Colonic mucosa (tissue), 4 donors: ENCODE results near the gene TARP.
A peak's percentile ranks its signal among the peaks of the same experiment; 100 is the strongest.

Experiments
- DNase-seq: peaks from one replicate; pipeline ENCODE4 v3.0.0-alpha.2; 2020
- H3K27ac ChIP-seq: fragments of 200-600 bp; one replicate; pipeline ENCODE4 v1.8.0; 2021
- H3K27me3 ChIP-seq: fragments of 200-600 bp; one replicate; pipeline ENCODE4 v1.8.0; 2021
- H3K36me3 ChIP-seq: fragments of 200-600 bp; one replicate; pipeline ENCODE4 v1.8.0; 2021
- H3K4me1 ChIP-seq: fragments of 200-600 bp; one replicate; pipeline ENCODE4 v1.8.0; 2021; ENCODE audit warnings: mild to moderate bottlenecking
- H3K4me3 ChIP-seq: fragments of 200-600 bp; one replicate; pipeline ENCODE4 v1.8.0; 2021
- H3K9ac ChIP-seq, 2 donors: one replicate each; pipeline ENCODE4 v1.7.0; 2013; ENCODE audit warnings: control low read depth in 2 of 2, low read depth in 2 of 2, low read length in 2 of 2
- H3K9me3 ChIP-seq: fragments of 200-600 bp; one replicate; pipeline ENCODE4 v1.8.0; 2021
- CTCF ChIP-seq: fragments of 200-600 bp; IDR thresholded peaks from one replicate; pipeline ENCODE4 v1.8.0; 2022; ENCODE audit warnings: antibody characterized with exemption, mild to moderate bottlenecking
- intact Hi-C: fragments of 100-400 bp; cut with DNase I; formaldehyde crosslinking; loops from one replicate; pipeline ENCODE4 v1.14.1; 2022
- donor health status: healthy.
- donor health status: DM: no; HTN: no; CAD: no.
- donor health status: DM: no; HTN: no; CAD: no.

Gene TARP

GRCh38 chr7:38220452-38220851 lies 53.0 kb downstream of the TARP start:
- no peak for TF ChIP-seq CTCF
- H3K4me3 ChIP-seq, result no peak overlapping the region
- H3K36me3 ChIP-seq, result no peaks in the 10 kb centered on the region
- no peak overlapping the region for H3K9ac ChIP-seq
- no peak overlapping the region for H3K27ac ChIP-seq
- intact Hi-C loops, result loop anchor here (5.0 kb wide), 1 partner anchor 318 kb away; no protein-coding TSS in a partner anchor
- no peak for DNase-seq
- no peaks in the 10 kb centered on the region for H3K9me3 ChIP-seq
- H3K4me1 ChIP-seq, result no peaks in the 10 kb centered on the region
- H3K27me3 ChIP-seq, result no peaks in the 10 kb centered on the region

- intact Hi-C loops, result no loop called here
- Histone ChIP-seq H3K4me1 (no peaks in the 10 kb centered on the region), H3K9me3 (no peaks in the 10 kb centered on the region), H3K36me3 (no peaks in the 10 kb centered on the region), H3K27ac (no peak overlapping the region), H3K27me3 (no peaks in the 10 kb centered on the region), H3K4me3 (no peak overlapping the region), H3K9ac (no peak overlapping the region)
- no peak for TF ChIP-seq CTCF
- DNase-seq, result no peak
These were observed 55.8 kb downstream of the TARP start for GRCh38 chr7:38217672-38218071.

GRCh38 chr7:38215735-38216670 lies 57.4 kb downstream of the TARP start:
- H3K4me1 ChIP-seq, result no peaks in the 10 kb centered on the region
- no peak overlapping the region for H3K4me3 ChIP-seq
- intact Hi-C loops, result no loop called here
- H3K27ac ChIP-seq, result peak overlapping the region; percentile 26
- TF ChIP-seq CTCF, result peak; percentile 95
- peak; percentile 83 for DNase-seq
- H3K27me3 ChIP-seq, result no peaks in the 10 kb centered on the region
- no peaks in the 10 kb centered on the region for H3K9me3 ChIP-seq
- no peaks in the 10 kb centered on the region for H3K36me3 ChIP-seq
- no peak overlapping the region for H3K9ac ChIP-seq

GRCh38 chr7:38215115-38215514 lies 58.3 kb downstream of the TARP start:
- no peaks in the 10 kb centered on the region for H3K4me1 ChIP-seq
- intact Hi-C loops, result no loop called here
- no peak for TF ChIP-seq CTCF
- H3K27me3 ChIP-seq, result no peaks in the 10 kb centered on the region
- no peaks in the 10 kb centered on the region for H3K36me3 ChIP-seq
- no peak overlapping the region for H3K9ac ChIP-seq
- H3K4me3 ChIP-seq, result no peak overlapping the region
- no peak for DNase-seq
- H3K27ac ChIP-seq, result no peak overlapping the region
- H3K9me3 ChIP-seq, result no peaks in the 10 kb centered on the region

GRCh38 chr7:38211940-38212339 lies 61.5 kb downstream of the TARP start:
- H3K9ac ChIP-seq, result no peak overlapping the region
- no peak overlapping the region for H3K4me3 ChIP-seq
- H3K36me3 ChIP-seq, result no peaks in the 10 kb centered on the region
- H3K27ac ChIP-seq, result no peak overlapping the region
- H3K9me3 ChIP-seq, result no peaks in the 10 kb centered on the region
- H3K4me1 ChIP-seq, result no peaks in the 10 kb centered on the region
- no peaks in the 10 kb centered on the region for H3K27me3 ChIP-seq
- no peak for TF ChIP-seq CTCF
- no peak for DNase-seq
- intact Hi-C loops, result no loop called here
